Fibroblast of lung (primary cell): Measurements from ENCODE around the gene ITPR3. TPM values are rescaled to one million over a fixed set of nuclear protein-coding genes. Genes with fewer than 3 reads are reported as not detected.
A peak's percentile ranks its signal among the peaks of the same experiment; 100 is the strongest.

Experiments
- DNase-seq, 2 donors: peaks; one replicate each; pipeline versions ENCODE4 v3.0.0 to v3.0.0-alpha.2; 2010; ENCODE audit warnings: low read depth in 2 of 2
- H2AFZ ChIP-seq: 2 replicates; pipeline ENCODE4 v1.5.1; 2012; ENCODE audit warnings: low read length, control low read depth, inconsistent platforms
- H3K27ac ChIP-seq: 2 replicates; pipeline ENCODE4 v1.5.1; 2011; ENCODE audit warnings: low read length, control low read depth; ENCODE audit not compliant: insufficient read depth
- H3K27me3 ChIP-seq: 2 replicates; pipeline ENCODE4 v1.5.1; 2011; ENCODE audit warnings: mild to moderate bottlenecking, low read length; ENCODE audit not compliant: control insufficient read depth, insufficient read depth
- H3K36me3 ChIP-seq: 2 replicates; pipeline ENCODE4 v1.5.1; 2011; ENCODE audit warnings: low read length; ENCODE audit not compliant: control insufficient read depth, insufficient read depth
- H3K4me1 ChIP-seq: 2 replicates; pipeline ENCODE4 v1.5.1; 2011; ENCODE audit warnings: low read length; ENCODE audit not compliant: control insufficient read depth, insufficient read depth; ENCODE audit errors: extremely low read depth
- H3K4me2 ChIP-seq: 2 replicates; pipeline ENCODE4 v1.5.1; 2011; ENCODE audit warnings: low read length, control low read depth; ENCODE audit not compliant: insufficient read depth; ENCODE audit errors: extremely low read depth
- H3K4me3 ChIP-seq, 4 experiments: fragments of 200-600 bp in 1 of 4; sonication (generic) in 1 of 4; replicated peaks in 1 of 4; 2 replicates each; pipeline ENCODE4 v1.5.1; 2011 to 2016; ENCODE audit warnings: low read length in 4 of 4, low read depth in 3 of 4, mild to moderate bottlenecking in 3 of 4, control low read depth in 2 of 4, inconsistent platforms in 1 of 4, mixed read lengths in 1 of 4; ENCODE audit not compliant: insufficient read depth in 1 of 4; ENCODE audit errors: control extremely low read depth in 1 of 4
- H3K79me2 ChIP-seq: 2 replicates; pipeline ENCODE4 v1.5.1; 2012; ENCODE audit warnings: mild to moderate bottlenecking, low read length, inconsistent platforms; ENCODE audit not compliant: control insufficient read depth, insufficient read depth
- H3K9ac ChIP-seq: 2 replicates; pipeline ENCODE4 v1.5.1; 2011; ENCODE audit warnings: mild to moderate bottlenecking, low read length, control low read depth; ENCODE audit not compliant: insufficient read depth
- H3K9me3 ChIP-seq: 2 replicates; pipeline ENCODE4 v1.5.1; 2012; ENCODE audit warnings: low read depth, low read length; ENCODE audit not compliant: control insufficient read depth, insufficient read depth
- H4K20me1 ChIP-seq: 2 replicates; pipeline ENCODE4 v1.5.1; 2011; ENCODE audit warnings: low read length; ENCODE audit not compliant: control insufficient read depth, insufficient read depth; ENCODE audit errors: extremely low read depth
- CTCF ChIP-seq, 2 donors: IDR thresholded peaks in 1 of 2; conservative IDR thresholded peaks in 1 of 2; 1 replicate in 1 of 2; 2 replicates in 1 of 2; pipeline ENCODE4 v1.5.1; 2011 to 2012; ENCODE audit warnings: low read length in 2 of 2, control low read depth in 1 of 2, inconsistent platforms in 1 of 2, low read depth in 1 of 2, mild to moderate bottlenecking in 1 of 2
- EZH2 ChIP-seq: IDR thresholded peaks from 2 replicates; pipeline ENCODE4 v1.5.1; 2012; ENCODE audit warnings: low read length, control low read depth, mild to moderate bottlenecking; ENCODE audit errors: missing control alignments
- polyA plus RNA-seq, 2 donors: library from polyadenylated mRNA; depleted of rRNA in 1 of 2; stranded (reverse) in 1 of 2; unstranded in 1 of 2; fragments of >200 nt; gene quantifications; 2 replicates each; pipeline ENCODE4 v1.2.1, GENCODE V29; 2011 to 2012; ENCODE audit warnings: missing spikeins in 1 of 2
- total RNA-seq: library from RNA; depleted of rRNA; stranded (reverse); fragments of >200 nt; gene quantifications from 2 replicates; pipeline ENCODE4 v1.2.1, GENCODE V29; 2014

Gene ITPR3
- total and polyA plus RNA-seq, 2 donors (not counting 1 experiment from before 2014, with no cell fraction given), result 9.6 to 43.4 TPM

GRCh38 chr6:33651403-33651802 lies 30.3 kb downstream of the ITPR3 start:
- H3K4me1 ChIP-seq, result no peaks in the 10 kb centered on the region
- peaks cover 7% of the 10 kb centered on the region for H3K36me3 ChIP-seq
- no peak for DNase-seq
- no peak overlapping the region for H3K4me3 ChIP-seq
- no peaks in the 10 kb centered on the region for H3K9me3 ChIP-seq
- no peak overlapping the region for H3K27ac ChIP-seq
- TF ChIP-seq EZH2 (no peak), CTCF (conservative IDR thresholded peaks at IDR 0.05 in 1 of 2, IDR thresholded peaks at IDR 0.05 in 1 of 2; ENCODE audit: low read depth in 1 of 2, low read length in 2 of 2) (no peak)
- H3K27me3 ChIP-seq, result no peaks in the 10 kb centered on the region
- H3K4me2 ChIP-seq, result no peak overlapping the region
- no peak overlapping the region for H3K9ac ChIP-seq
- no peak overlapping the region for H2AFZ ChIP-seq
- no peaks in the 10 kb centered on the region for H4K20me1 ChIP-seq
- H3K79me2 ChIP-seq, result peaks cover 1% of the 10 kb centered on the region

DNA sequence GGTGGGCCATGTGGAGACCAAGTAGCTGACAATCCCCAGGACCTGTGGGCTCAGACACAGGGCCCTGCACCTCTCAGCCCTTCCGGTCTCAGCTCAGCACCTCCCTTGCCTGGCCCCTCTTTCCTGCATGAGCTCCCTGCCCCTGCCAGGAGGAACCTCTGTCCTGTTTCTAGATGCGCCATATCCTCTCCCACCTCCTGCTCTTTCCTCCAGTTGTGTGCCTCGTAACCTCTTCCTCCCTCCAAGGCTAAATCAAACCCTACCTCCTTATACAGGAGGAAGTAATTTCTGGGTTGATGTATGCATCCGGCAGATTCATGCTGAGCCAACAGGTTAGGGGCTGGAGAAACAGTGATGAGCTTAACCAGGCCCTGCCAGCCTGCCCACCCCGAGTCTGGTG lies 30.9 kb downstream of the ITPR3 start:
- Histone ChIP-seq H3K9ac (no peak overlapping the region), H3K9me3 (no peaks in the 10 kb centered on the region), H3K27me3 (no peaks in the 10 kb centered on the region), H2AFZ (no peak overlapping the region), H3K4me3 (no peak overlapping the region), H3K36me3 (peaks cover 7% of the 10 kb centered on the region), H3K79me2 (peaks cover 1% of the 10 kb centered on the region), H3K4me1 (no peaks in the 10 kb centered on the region), H3K4me2 (no peak overlapping the region), H3K27ac (no peak overlapping the region), H4K20me1 (no peaks in the 10 kb centered on the region)
- DNase-seq, result no peak
- TF ChIP-seq CTCF (conservative IDR thresholded peaks at IDR 0.05 in 1 of 2, IDR thresholded peaks at IDR 0.05 in 1 of 2; ENCODE audit: low read depth in 1 of 2, low read length in 2 of 2) (no peak), EZH2 (no peak)

DNA sequence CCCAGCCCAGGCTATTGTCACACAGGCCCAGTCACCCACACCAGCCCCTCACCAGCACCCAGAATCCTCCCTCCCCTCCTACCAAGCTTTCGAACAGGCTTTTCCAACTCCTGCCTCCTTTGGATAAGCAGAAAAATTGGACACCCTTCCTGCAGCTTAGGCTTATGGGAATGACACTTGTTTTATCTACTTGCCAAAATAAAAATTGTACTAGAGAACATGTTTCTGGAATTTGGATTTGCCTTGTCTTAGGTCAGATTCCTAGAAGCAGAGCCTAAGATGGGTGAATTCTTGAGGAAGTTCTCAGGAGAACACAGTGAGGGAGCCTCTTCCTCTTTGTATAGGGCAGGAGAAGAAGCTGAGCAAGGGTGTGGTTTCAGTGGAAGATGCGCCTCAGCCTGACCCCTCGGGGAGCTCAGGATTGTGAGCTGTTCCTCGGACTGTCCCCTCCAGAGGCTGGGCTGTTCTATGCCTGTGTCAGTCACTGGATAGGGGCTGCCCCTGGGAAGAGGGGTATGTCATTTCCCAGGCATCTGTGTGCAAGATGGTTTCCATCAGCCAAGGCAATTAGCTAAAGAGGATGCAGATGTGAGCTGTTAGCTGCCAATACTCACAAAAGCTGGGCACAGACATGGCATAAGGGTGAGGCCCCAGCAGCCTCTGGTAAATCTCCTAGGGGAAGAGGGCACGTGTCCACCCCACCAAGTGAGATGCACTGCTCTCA lies 33.9 kb downstream of the ITPR3 start:
- DNase-seq, result peak in 1 of 2 donors; percentile 6
- H3K4me1 ChIP-seq, result no peaks in the 10 kb centered on the region
- H3K4me2 ChIP-seq, result no peak overlapping the region
- peaks cover 9% of the 10 kb centered on the region for H3K36me3 ChIP-seq
- H3K4me3 ChIP-seq, result no peak overlapping the region
- peaks cover 1% of the 10 kb centered on the region for H3K79me2 ChIP-seq
- H3K9me3 ChIP-seq, result no peaks in the 10 kb centered on the region
- H3K27ac ChIP-seq, result no peak overlapping the region
- no peaks in the 10 kb centered on the region for H3K27me3 ChIP-seq
- no peak for TF ChIP-seq CTCF (conservative IDR thresholded peaks at IDR 0.05 in 1 of 2, IDR thresholded peaks at IDR 0.05 in 1 of 2; ENCODE audit: low read depth in 1 of 2, low read length in 2 of 2)
- TF ChIP-seq EZH2, result no peak
- no peak overlapping the region for H2AFZ ChIP-seq
- no peaks in the 10 kb centered on the region for H4K20me1 ChIP-seq
- H3K9ac ChIP-seq, result no peak overlapping the region
